Spleen (tissue), 11 donors: ENCODE measurements around the gene MCC. TPM values are rescaled to one million over a fixed set of nuclear protein-coding genes. Genes with fewer than 3 reads are reported as not detected.

ENCODE experiments used
- DNase-seq: peaks from one replicate; pipeline ENCODE4 v3.0.0-alpha.2; 2020
- H3K27ac ChIP-seq, 8 donors: fragments of 200-600 bp; sonication (generic) in 7 of 8; 1 replicate in 4 of 8; 2 replicates in 4 of 8; pipeline versions ENCODE4 v1.5.0 to v1.8.0; 2016 to 2021; ENCODE audit warnings: inconsistent platforms in 4 of 8, mild to moderate bottlenecking in 4 of 8, moderate library complexity in 1 of 8
- H3K27me3 ChIP-seq, 7 donors: fragments of 200-600 bp; sonication (generic) in 6 of 7; replicated peaks in 1 of 7; 1 replicate in 4 of 7; 2 replicates in 3 of 7; pipeline versions ENCODE4 v1.5.0 to v1.8.0; 2016 to 2021; ENCODE audit warnings: inconsistent platforms in 3 of 7, mild to moderate bottlenecking in 1 of 7
- H3K36me3 ChIP-seq, 6 donors: fragments of 200-600 bp; sonication (generic) in 5 of 6; 1 replicate in 4 of 6; 2 replicates in 2 of 6; pipeline versions ENCODE4 v1.5.0 to v1.8.0; 2016 to 2021; ENCODE audit warnings: inconsistent platforms in 2 of 6
- H3K4me1 ChIP-seq, 6 donors: fragments of 200-600 bp; sonication (generic) in 5 of 6; 1 replicate in 3 of 6; 2 replicates in 3 of 6; pipeline versions ENCODE4 v1.5.0 to v1.8.0; 2016 to 2021; ENCODE audit warnings: inconsistent platforms in 3 of 6
- H3K4me3 ChIP-seq, 8 donors: fragments of 200-600 bp; sonication (generic) in 7 of 8; 1 replicate in 4 of 8; 2 replicates in 4 of 8; pipeline versions ENCODE4 v1.5.0 to v1.8.0; 2016 to 2021; ENCODE audit warnings: inconsistent platforms in 4 of 8, mild to moderate bottlenecking in 4 of 8, moderate library complexity in 2 of 8
- H3K9me3 ChIP-seq, 8 donors: fragments of 200-600 bp; sonication (generic) in 7 of 8; 1 replicate in 4 of 8; 2 replicates in 4 of 8; pipeline versions ENCODE4 v1.5.0 to v1.8.0; 2016 to 2021; ENCODE audit warnings: inconsistent platforms in 4 of 8
- CTCF ChIP-seq, 11 experiments: fragments of 200-600 bp in 7 of 11; fragments of 450-650 bp in 4 of 11; sonication (generic) in 4 of 11; IDR thresholded peaks in 8 of 11; conservative IDR thresholded peaks in 3 of 11; 1 replicate in 7 of 11; 2 replicates in 4 of 11; pipeline versions ENCODE4 v1.4.0 to v1.8.0; 2016 to 2021; ENCODE audit warnings: antibody characterized with exemption in 11 of 11, inconsistent platforms in 4 of 11, mild to moderate bottlenecking in 1 of 11
- POLR2A ChIP-seq, 3 donors: fragments of 450-650 bp; IDR thresholded peaks; one replicate each; pipeline ENCODE4 v1.5.1; 2017; ENCODE audit warnings: antibody characterized with exemption in 3 of 3, mild to moderate bottlenecking in 1 of 3
- POLR2AphosphoS5 ChIP-seq, 3 donors: sonication (generic); formaldehyde crosslinking; IDR thresholded peaks; one replicate each; pipeline ENCODE4 v1.5.1; 2017; ENCODE audit warnings: antibody characterized with exemption in 3 of 3
- WGBS, 5 donors: extraction: QIAGEN DNeasy Blood & Tissue Kit in 3 of 5; methylation state at CpG; one replicate each; pipeline versions ENCODE4 v1.1.5 to v1.1.7; 2013 to 2018; 5-methylcytosine and 5-hydroxymethylcytosine counted together
- intact Hi-C: fragments of 100-400 bp; cut with DNase I; formaldehyde crosslinking; loops from one replicate; pipeline ENCODE4 v1.15.0; 2023; ENCODE audit warnings: low total_unique reads
- polyA plus RNA-seq, 3 donors: library from polyadenylated mRNA; stranded (reverse); fragments of 200-250 nt; gene quantifications; one replicate each; pipeline ENCODE4 v1.2.1, GENCODE V29; 2013
- total RNA-seq, 7 donors: library from RNA; depleted of rRNA in 3 of 7; stranded (reverse); fragments of >200 nt in 3 of 7; fragmentation: NEBNext Ultra II Directional in 4 of 7; extraction: Animal tissue kit (Norgen Biotek cat#: 25700) in 4 of 7; gene quantifications; one replicate each; pipeline versions ENCODE4 v1.1.0 to v1.2.1, GENCODE V29; 2016 to 2021
- donor health status: healthy with polysubstance abuse.
- donor health status: DM: no; HTN: no; CAD: no; lungs with moderate emphysema.
- donor health status: DM: no; HTN: no; CAD: no.
- donor health status: Bipolar disorder and iron deficiency.
- donor health status: healthy.
- donor health status: DM: no; HTN: no; CAD: no.
- donor health status: DM: yes; HTN: yes; CAD: no.

MCC gene
- total and polyA plus RNA-seq, 10 donors, result 1.3 to 32.8 (median 15.8) TPM

- H3K27ac ChIP-seq, result peak overlapping the region in 3 of 8 donors; percentile 0 to 23 (median 6)
- H3K9me3 ChIP-seq, result no peaks in the 10 kb centered on the region
- H3K4me1 ChIP-seq, result peaks cover 0 to 32% (median 7%) of the 10 kb centered on the region in 6 donors
- TF ChIP-seq CTCF (IDR thresholded peaks at IDR 0.05 in 8 of 11, conservative IDR thresholded peaks at IDR 0.05 in 3 of 11) (no peak), POLR2A (IDR thresholded peaks at IDR 0.05) (no peak), POLR2AphosphoS5 (IDR thresholded peaks at IDR 0.05) (no peak)
- 47 to 69% (median 56%) methylated on average over 4 of the region's 4 CpGs for WGBS, 5 donors
- no peaks in the 10 kb centered on the region for H3K27me3 ChIP-seq
- no peaks in the 10 kb centered on the region for H3K36me3 ChIP-seq
- DNase-seq, result no peak
- H3K4me3 ChIP-seq, result no peak overlapping the region
- intact Hi-C loops, result no loop called here
Measured at GRCh38 chr5:113230711-113231652, 257.3 kb downstream of the MCC start.

GRCh38 chr5:113227798-113228197 is 260.5 kb downstream of the MCC start:
- intact Hi-C loops, result no loop called here
- Histone ChIP-seq H3K9me3 (no peaks in the 10 kb centered on the region), H3K27me3 (no peaks in the 10 kb centered on the region), H3K4me1 (peaks cover 0 to 13% (median 4%) of the 10 kb centered on the region in 6 donors), H3K27ac (no peak overlapping the region), H3K36me3 (no peaks in the 10 kb centered on the region), H3K4me3 (no peak overlapping the region)
- 54 to 75% (median 69%) methylated on average over 3 of the region's 3 CpGs for WGBS, 5 donors
- no peak for TF ChIP-seq CTCF (IDR thresholded peaks at IDR 0.05 in 8 of 11, conservative IDR thresholded peaks at IDR 0.05 in 3 of 11)
- no peak for TF ChIP-seq POLR2A (IDR thresholded peaks at IDR 0.05)
- TF ChIP-seq POLR2AphosphoS5 (IDR thresholded peaks at IDR 0.05), result no peak
- DNase-seq, result no peak

GRCh38 chr5:113226116-113226736 is 262.0 kb downstream of the MCC start:
- no peaks in the 10 kb centered on the region for H3K27me3 ChIP-seq
- 91 to 100% (median 92%) methylated on average over 1 of the region's 1 CpG for WGBS, 5 donors
- intact Hi-C loops, result no loop called here
- H3K9me3 ChIP-seq, result no peaks in the 10 kb centered on the region
- TF ChIP-seq POLR2A (IDR thresholded peaks at IDR 0.05), result no peak
- TF ChIP-seq CTCF (IDR thresholded peaks at IDR 0.05 in 8 of 11, conservative IDR thresholded peaks at IDR 0.05 in 3 of 11), result no peak
- no peak for TF ChIP-seq POLR2AphosphoS5 (IDR thresholded peaks at IDR 0.05)
- DNase-seq, result no peak
- peaks cover 0 to 5% (median 0%) of the 10 kb centered on the region in 6 donors for H3K4me1 ChIP-seq
- H3K4me3 ChIP-seq, result no peak overlapping the region
- no peaks in the 10 kb centered on the region for H3K36me3 ChIP-seq
- no peak overlapping the region for H3K27ac ChIP-seq

GRCh38 chr5:113225259-113225658 is 263.0 kb downstream of the MCC start:
- WGBS, 5 donors, result 80 to 87% (median 84%) methylated on average over 2 of the region's 2 CpGs
- Histone ChIP-seq H3K4me1 (peaks cover 0 to 5% (median 0%) of the 10 kb centered on the region in 6 donors), H3K36me3 (no peaks in the 10 kb centered on the region), H3K27me3 (no peaks in the 10 kb centered on the region), H3K9me3 (no peaks in the 10 kb centered on the region), H3K27ac (no peak overlapping the region), H3K4me3 (no peak overlapping the region)
- no peak for DNase-seq
- TF ChIP-seq CTCF (IDR thresholded peaks at IDR 0.05 in 8 of 11, conservative IDR thresholded peaks at IDR 0.05 in 3 of 11) (no peak), POLR2AphosphoS5 (IDR thresholded peaks at IDR 0.05) (no peak), POLR2A (IDR thresholded peaks at IDR 0.05) (no peak)
- intact Hi-C loops, result no loop called here
